ENCODE results near the gene DTWD1.

DNA sequence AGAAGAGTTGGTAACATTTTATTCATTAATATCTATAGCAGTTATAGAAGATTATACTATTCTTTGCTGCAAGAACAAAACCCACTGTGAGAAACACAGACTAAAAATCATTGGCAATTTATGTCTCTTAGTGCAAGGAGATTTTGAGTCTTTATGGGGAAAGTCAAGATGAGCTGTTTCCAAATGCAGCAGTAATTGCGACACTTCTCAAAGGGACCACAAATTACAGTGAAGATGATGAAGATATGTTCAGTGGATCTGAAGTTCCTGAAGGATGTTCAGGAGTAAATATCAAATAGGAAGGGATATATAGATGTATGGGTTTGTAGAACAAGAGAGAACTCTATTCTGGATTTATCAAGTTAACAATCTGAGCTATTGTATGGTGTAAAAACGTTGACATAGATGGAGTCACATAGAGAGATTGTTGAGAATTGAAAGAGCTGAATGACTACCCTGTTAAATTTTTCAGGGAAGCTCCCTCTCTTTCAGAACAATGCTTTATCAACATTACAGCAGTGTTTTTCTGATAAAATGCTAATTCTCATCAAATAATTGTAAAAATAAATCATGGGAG lies 71.8 kb downstream of the DTWD1 start:
- no peak for TF ChIP-seq POLR2A (IDR thresholded peaks at IDR 0.05)
- TF ChIP-seq, protein P1, sequence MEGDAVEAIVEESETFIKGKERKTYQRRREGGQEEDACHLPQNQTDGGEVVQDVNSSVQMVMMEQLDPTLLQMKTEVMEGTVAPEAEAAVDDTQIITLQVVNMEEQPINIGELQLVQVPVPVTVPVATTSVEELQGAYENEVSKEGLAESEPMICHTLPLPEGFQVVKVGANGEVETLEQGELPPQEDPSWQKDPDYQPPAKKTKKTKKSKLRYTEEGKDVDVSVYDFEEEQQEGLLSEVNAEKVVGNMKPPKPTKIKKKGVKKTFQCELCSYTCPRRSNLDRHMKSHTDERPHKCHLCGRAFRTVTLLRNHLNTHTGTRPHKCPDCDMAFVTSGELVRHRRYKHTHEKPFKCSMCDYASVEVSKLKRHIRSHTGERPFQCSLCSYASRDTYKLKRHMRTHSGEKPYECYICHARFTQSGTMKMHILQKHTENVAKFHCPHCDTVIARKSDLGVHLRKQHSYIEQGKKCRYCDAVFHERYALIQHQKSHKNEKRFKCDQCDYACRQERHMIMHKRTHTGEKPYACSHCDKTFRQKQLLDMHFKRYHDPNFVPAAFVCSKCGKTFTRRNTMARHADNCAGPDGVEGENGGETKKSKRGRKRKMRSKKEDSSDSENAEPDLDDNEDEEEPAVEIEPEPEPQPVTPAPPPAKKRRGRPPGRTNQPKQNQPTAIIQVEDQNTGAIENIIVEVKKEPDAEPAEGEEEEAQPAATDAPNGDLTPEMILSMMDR (IDR thresholded peaks at IDR 0.05), result no peak

All from prostate gland (tissue), 2 donors.